Stimulated activated CD4-positive, alpha-beta T cell treated with anti-CD3 and anti-CD28 coated beads, Interleukin-12 subunit alpha, Interleukin-12 subunit beta, amount 100 ng/mL, for 48 hours (primary cell): ENCODE measurements around the gene RPEL1.
"Not testable (repeated sequence)": the region's sequence is repeated elsewhere in the genome, so short reads cannot be mapped to it uniquely, and the experiment has no call there.

ENCODE experiments used
- DNase-seq, 3 donors: peaks; one replicate each; pipeline ENCODE4 v3.0.0-alpha.2; 2020; ENCODE audit warnings: low read depth in 2 of 3, low spot score in 1 of 3

RPEL1 gene

GRCh38 chr10:103245587-103245986 lies at the start of gene RPEL1:
RPEL1 (plus strand) TSS chr10:103245887; CDS start chr10:103245997, 110 bp downstream.
- not testable (repeated sequence) for DNase-seq

- DNase-seq: no peak
Observed at GRCh38 chr10:103196516-103196915, 49.2 kb upstream of the RPEL1 start.

- DNase-seq: no peak
Observed at GRCh38 chr10:103197174-103197573, 48.5 kb upstream of the RPEL1 start.

GRCh38 chr10:103197903-103198302 lies 47.8 kb upstream of the RPEL1 start:
- no peak for DNase-seq

- no peak for DNase-seq
Observed at GRCh38 chr10:103198648-103199047, 47.0 kb upstream of the RPEL1 start.

GRCh38 chr10:103199488-103199887 lies 46.2 kb upstream of the RPEL1 start:
- DNase-seq: no peak

GRCh38 chr10:103202319-103202718 lies 43.4 kb upstream of the RPEL1 start:
- no peak for DNase-seq

- no peak for DNase-seq
Observed at GRCh38 chr10:103203466-103203865, 42.2 kb upstream of the RPEL1 start.

- DNase-seq: no peak
Observed at GRCh38 chr10:103204353-103205255, 41.1 kb upstream of the RPEL1 start.

GRCh38 chr10:103205401-103205800 lies 40.3 kb upstream of the RPEL1 start:
- DNase-seq: not testable (repeated sequence)

GRCh38 chr10:103206715-103207114 lies 39.0 kb upstream of the RPEL1 start:
- not testable (repeated sequence) for DNase-seq

- DNase-seq: no peak
Observed at GRCh38 chr10:103207141-103207540, 38.5 kb upstream of the RPEL1 start.

GRCh38 chr10:103207643-103208042 lies 38.0 kb upstream of the RPEL1 start:
- not testable (repeated sequence) for DNase-seq

- not testable (repeated sequence) for DNase-seq
Observed at GRCh38 chr10:103210262-103210661, 35.4 kb upstream of the RPEL1 start.

GRCh38 chr10:103215601-103216000 lies 30.1 kb upstream of the RPEL1 start:
- no peak for DNase-seq

- DNase-seq: not testable (repeated sequence)
Observed at GRCh38 chr10:103216362-103216761, 29.3 kb upstream of the RPEL1 start.

GRCh38 chr10:103224133-103224532 lies 21.6 kb upstream of the RPEL1 start:
- no peak for DNase-seq

GRCh38 chr10:103224721-103225120 lies 21.0 kb upstream of the RPEL1 start:
- DNase-seq: not testable (repeated sequence)

- no peak for DNase-seq
Observed at GRCh38 chr10:103225939-103226338, 19.7 kb upstream of the RPEL1 start.

- DNase-seq: no peak
Observed at GRCh38 chr10:103227416-103227815, 18.3 kb upstream of the RPEL1 start.

GRCh38 chr10:103231047-103231551 lies 14.6 kb upstream of the RPEL1 start:
- DNase-seq: no peak

GRCh38 chr10:103232131-103232673 lies 13.5 kb upstream of the RPEL1 start:
- DNase-seq: no peak
